Measurements from ENCODE around the gene HSF5. TPM values are rescaled to one million over a fixed set of nuclear protein-coding genes. Genes with fewer than 3 reads are reported as not detected.

The HSF5 gene
- total and polyA plus RNA-seq, 2 of the 4 experiments (the other 2 are of a cell fraction): not detected

DNA sequence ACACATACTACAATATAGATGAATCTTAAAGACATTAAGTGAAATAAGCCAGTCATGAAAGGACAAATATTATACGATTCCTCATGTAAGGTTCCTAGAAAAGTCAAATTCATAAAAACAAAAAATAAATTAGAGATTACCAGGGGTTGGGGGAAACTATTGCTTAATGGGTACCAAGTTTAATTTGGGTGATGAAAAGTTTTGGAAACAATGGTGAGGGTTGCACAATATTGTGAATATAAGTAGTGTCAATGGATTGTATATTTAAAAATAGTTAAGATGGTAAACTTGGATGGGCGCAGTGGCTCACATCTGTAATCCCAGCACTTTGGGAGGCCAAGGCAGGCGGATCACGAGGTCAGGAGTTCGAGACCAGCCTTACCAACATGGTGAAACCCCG lies 17.9 kb downstream of the HSF5 start:
- no peak overlapping the region for H3K14ac ChIP-seq (replicated peaks; ENCODE audit: low read depth, low read length)
- H4K8ac ChIP-seq (ENCODE audit: low read depth in 2 of 2, low read length in 2 of 2): no peak overlapping the region
- WGBS, 2 experiments (ENCODE audit: extremely low coverage in 2 of 2, insufficient read length in 1 of 2): no CpG with 5 or more reads among the region's 6 CpGs
- H4K91ac ChIP-seq (ENCODE audit: insufficient read depth, low read depth, low read length): no peak overlapping the region
- H2AFZ ChIP-seq (replicated peaks; ENCODE audit: low read length, poor library complexity): no peak overlapping the region
- H3K27ac ChIP-seq (ENCODE audit: insufficient read depth, low read length): no peak overlapping the region
- no peak overlapping the region for H3K4me2 ChIP-seq (ENCODE audit: low read depth, low read length)
- TF ChIP-seq CTCF (conservative IDR thresholded peaks at IDR 0.05; ENCODE audit: low read depth, low read length) (no peak), MXI1 (IDR thresholded peaks at IDR 0.05; ENCODE audit: borderline replicate concordance, low read depth, low read length) (no peak), CEBPB (IDR thresholded peaks at IDR 0.05; ENCODE audit: low read depth, low read length) (peak; percentile 36; the same call in 1 of the 2 replicates), MAFK (IDR thresholded peaks at IDR 0.05; ENCODE audit: low read depth, low read length) (no peak)
- dilution Hi-C loops (cut with HindIII; ENCODE audit: low sequenced_read_pairs, unreplicated experiment): no loop called here
- no peaks in the 10 kb centered on the region for H3K4me1 ChIP-seq (ENCODE audit: control insufficient read depth, insufficient read depth, low read length)
- no peak overlapping the region for H2BK120ac ChIP-seq (ENCODE audit: low read depth, low read length)
- H4K5ac ChIP-seq (ENCODE audit: low read depth, low read length): no peak overlapping the region
- H3K4me3 ChIP-seq (ENCODE audit: insufficient read depth, low read depth, low read length): no peak overlapping the region
- no peak overlapping the region for H2AK5ac ChIP-seq (ENCODE audit: low read depth, low read length)
- no peak overlapping the region for H2BK5ac ChIP-seq (ENCODE audit: low read depth, low read length, poor library complexity, severe bottlenecking)
- DNase-seq (no peak), ATAC-seq (ENCODE audit: low read depth) (no peak)
- CTCF ChIA-PET: no interaction called here
- H2BK15ac ChIP-seq (ENCODE audit: low read depth, low read length): no peak overlapping the region
- H3K18ac ChIP-seq (ENCODE audit: low read depth, low read length): no peak overlapping the region
- no peaks in the 10 kb centered on the region; the same call in 1 of the 2 replicates for H3K27me3 ChIP-seq (ENCODE audit: control insufficient read depth, insufficient read depth, low read length)
- intact Hi-C loops (cut with micrococcal nuclease): no loop called here
- POLR2A ChIA-PET (ENCODE audit: unreplicated experiment): no interaction called here
- no peak overlapping the region for H3K56ac ChIP-seq (ENCODE audit: extremely low read depth, insufficient read depth, low read length)
- H4K20me1 ChIP-seq (ENCODE audit: insufficient read depth, low read length): no peaks in the 10 kb centered on the region
- H2BK20ac ChIP-seq (ENCODE audit: low read depth, low read length): no peak overlapping the region
- no peaks in the 10 kb centered on the region for H3K79me1 ChIP-seq (ENCODE audit: low read depth in 1 of 2, low read length in 2 of 2)
- H3K9me1 ChIP-seq (ENCODE audit: insufficient read depth, low read length): no peaks in the 10 kb centered on the region
- no peaks in the 10 kb centered on the region for H3K36me3 ChIP-seq (ENCODE audit: control insufficient read depth, insufficient read depth, low read length)
- H3K9me3 ChIP-seq (ENCODE audit: control insufficient read depth, insufficient read depth, low read length): no peaks in the 10 kb centered on the region
- H3K23ac ChIP-seq (ENCODE audit: low read depth, low read length): no peak overlapping the region
- no peak overlapping the region for H3K4ac ChIP-seq (ENCODE audit: low read depth, low read length)
- H3K9ac ChIP-seq (ENCODE audit: low read depth, low read length): no peak overlapping the region
- H2AK9ac ChIP-seq (replicated peaks; ENCODE audit: low read depth, low read length, poor library complexity): no peak overlapping the region
- in situ Hi-C loops (cut with MboI; ENCODE audit: low sequenced_read_pairs): no loop called here
- no TSS peak for BruUV-seq (replicated peaks)

Data from IMR-90 (cell line).